Endodermal cell (in vitro differentiated cells): Measurements from ENCODE around the gene ARRDC5. TPM values are rescaled to one million over a fixed set of nuclear protein-coding genes. Genes with fewer than 3 reads are reported as not detected.

Experiments
- DNase-seq: peaks from one replicate; pipeline ENCODE4 v3.0.0-alpha.2; 2017
- H3K27ac ChIP-seq: 2 replicates; pipeline ENCODE4 v1.5.1; 2013; ENCODE audit warnings: mild to moderate bottlenecking, low read depth, low read length, moderate library complexity
- H3K27me3 ChIP-seq: 2 replicates; pipeline ENCODE4 v1.6.1; 2013; ENCODE audit warnings: mild to moderate bottlenecking, low read length, moderate library complexity; ENCODE audit not compliant: insufficient read depth, control insufficient read depth, poor library complexity, severe bottlenecking
- H3K36me3 ChIP-seq: 2 replicates; pipeline ENCODE4 v1.7.0; 2013; ENCODE audit warnings: mild to moderate bottlenecking, low read length, moderate library complexity; ENCODE audit not compliant: control insufficient read depth, insufficient read depth
- H3K4me1 ChIP-seq: one replicate; pipeline ENCODE4 v1.7.0; 2013; ENCODE audit warnings: low read length; ENCODE audit not compliant: control insufficient read depth, insufficient read depth
- H3K4me3 ChIP-seq: 2 replicates; pipeline ENCODE4 v1.5.1; 2013; ENCODE audit warnings: mild to moderate bottlenecking, low read length, moderate library complexity
- H3K9ac ChIP-seq: 2 replicates; pipeline ENCODE4 v1.6.1; 2013; ENCODE audit warnings: mild to moderate bottlenecking, low read length, moderate library complexity; ENCODE audit not compliant: poor library complexity, severe bottlenecking; ENCODE audit errors: extremely low read depth
- H3K9me3 ChIP-seq: 2 replicates; pipeline ENCODE4 v1.6.1; 2013; ENCODE audit warnings: mild to moderate bottlenecking, low read length, moderate library complexity; ENCODE audit not compliant: control insufficient read depth
- H3K27ac Mint-ChIP-seq: 2 replicates; pipeline ENCODE4 v1.8.0; 2020; ENCODE audit warnings: mixed read lengths
- H3K27me3 Mint-ChIP-seq: 2 replicates; pipeline ENCODE4 v1.8.0; 2021; ENCODE audit warnings: mild to moderate bottlenecking, mixed read lengths; ENCODE audit not compliant: insufficient read depth
- H3K36me3 Mint-ChIP-seq: 2 replicates; pipeline ENCODE4 v1.8.0; 2020; ENCODE audit warnings: low read depth, mixed read lengths
- H3K4me1 Mint-ChIP-seq: 2 replicates; pipeline ENCODE4 v1.8.0; 2020; ENCODE audit warnings: mixed read lengths
- H3K4me3 Mint-ChIP-seq: 2 replicates; pipeline ENCODE4 v1.8.0; 2020; ENCODE audit warnings: mild to moderate bottlenecking, moderate library complexity, mixed read lengths
- H3K9me3 Mint-ChIP-seq: 2 replicates; pipeline ENCODE4 v1.8.0; 2020; ENCODE audit warnings: mild to moderate bottlenecking, mixed read lengths
- CTCF ChIP-seq: fragments of 200-600 bp; sonication (generic); conservative IDR thresholded peaks from 2 replicates; pipeline ENCODE4 v1.5.0; 2021; ENCODE audit warnings: antibody characterized with exemption, mild to moderate bottlenecking
- WGBS, 2 experiments: methylation state at CpG; one replicate each; pipeline versions ENCODE4 v1.1.5 to v1.1.7; 2013; ENCODE audit warnings: missing lambda C conversion rate in 2 of 2, mixed read lengths in 1 of 2; ENCODE audit not compliant: insufficient coverage in 1 of 2, insufficient read length in 1 of 2; 5-methylcytosine and 5-hydroxymethylcytosine counted together
- total RNA-seq, 2 donors: library from RNA; stranded (reverse); fragmentation: NEBNext Ultra II Directional in 1 of 2; extraction: Animal tissue kit (Norgen Biotek cat#: 25700) in 1 of 2; gene quantifications; 2 replicates in 1 of 2; 3 replicates in 1 of 2; pipeline ENCODE4 v1.2.1, GENCODE V29; 2021

Gene ARRDC5
- total RNA-seq, 2 donors from 2014 or later, result not detected

DNA sequence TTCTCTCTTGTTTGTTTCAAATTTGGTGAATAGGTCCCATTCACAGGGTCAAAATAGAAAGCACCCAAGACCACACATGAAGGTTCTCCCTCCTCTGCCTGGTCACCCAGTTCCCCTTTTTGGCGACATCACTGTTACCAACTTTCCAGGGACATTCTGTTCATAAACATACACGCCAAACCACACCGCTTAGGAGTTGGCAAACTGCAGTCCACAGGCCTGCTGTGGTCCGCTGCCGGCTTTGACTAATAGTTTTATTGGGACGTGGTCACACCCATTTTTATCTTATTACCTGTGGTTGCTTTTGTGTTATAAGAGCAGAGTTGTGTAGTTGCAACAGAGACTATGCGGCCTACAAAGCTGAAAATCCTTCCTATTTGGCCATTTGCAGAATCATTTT is 30.8 kb upstream of the ARRDC5 start:
- H3K4me3 ChIP-seq, result no peak overlapping the region
- H3K36me3 ChIP-seq, result peaks cover 47% of the 10 kb centered on the region
- Mint-ChIP-seq H3K9me3 (no peaks in the 10 kb centered on the region), H3K4me3 (no peak overlapping the region), H3K4me1 (no peaks in the 10 kb centered on the region), H3K36me3 (peaks cover 57% of the 10 kb centered on the region), H3K27ac (no peak overlapping the region), H3K27me3 (no peaks in the 10 kb centered on the region)
- DNase-seq, result no peak
- H3K27ac ChIP-seq, result no peak overlapping the region
- no peaks in the 10 kb centered on the region for H3K4me1 ChIP-seq
- TF ChIP-seq CTCF, result no peak
- H3K27me3 ChIP-seq, result no peaks in the 10 kb centered on the region
- no peak overlapping the region for H3K9ac ChIP-seq
- 80 to 100% methylated on average over 1 to 6 of the region's 7 CpGs for WGBS, 2 experiments
- H3K9me3 ChIP-seq, result no peaks in the 10 kb centered on the region

GRCh38 chr19:4932711-4933110 is 30.0 kb upstream of the ARRDC5 start:
- no peak overlapping the region for H3K9ac ChIP-seq
- WGBS, 2 experiments, result 94 to 100% methylated on average over 3 to 32 of the region's 32 CpGs
- peaks cover 52% of the 10 kb centered on the region for H3K36me3 Mint-ChIP-seq
- H3K4me3 Mint-ChIP-seq, result no peak overlapping the region
- DNase-seq, result no peak
- H3K27me3 ChIP-seq, result no peaks in the 10 kb centered on the region
- H3K4me3 ChIP-seq, result no peak overlapping the region
- no peaks in the 10 kb centered on the region for H3K27me3 Mint-ChIP-seq
- H3K4me1 Mint-ChIP-seq, result no peaks in the 10 kb centered on the region
- no peaks in the 10 kb centered on the region for H3K9me3 Mint-ChIP-seq
- H3K4me1 ChIP-seq, result no peaks in the 10 kb centered on the region
- no peak overlapping the region for H3K27ac ChIP-seq
- H3K36me3 ChIP-seq, result peaks cover 39% of the 10 kb centered on the region
- no peak for TF ChIP-seq CTCF
- H3K27ac Mint-ChIP-seq, result no peak overlapping the region
- no peaks in the 10 kb centered on the region for H3K9me3 ChIP-seq

DNA sequence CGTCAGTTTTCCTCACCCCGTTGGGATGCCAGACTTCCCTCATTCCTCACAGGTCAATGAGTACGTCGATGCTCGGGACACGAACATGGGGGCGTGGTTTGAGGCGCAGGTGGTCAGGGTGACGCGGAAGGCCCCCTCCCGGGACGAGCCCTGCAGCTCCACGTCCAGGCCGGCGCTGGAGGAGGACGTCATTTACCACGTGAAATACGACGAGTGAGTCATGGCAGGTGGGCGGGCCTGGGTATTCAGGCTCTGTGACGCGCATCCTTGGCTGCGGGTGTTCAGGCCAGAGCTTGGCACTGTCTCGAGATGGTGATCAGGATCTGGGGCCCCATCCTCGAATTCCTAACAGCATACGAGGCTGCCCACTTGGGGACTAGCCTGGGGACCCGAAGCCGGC is 28.0 kb upstream of the ARRDC5 start:
- Histone ChIP-seq H3K27me3 (no peaks in the 10 kb centered on the region), H3K27ac (no peak overlapping the region), H3K9ac (no peak overlapping the region), H3K4me1 (no peaks in the 10 kb centered on the region), H3K36me3 (peaks cover 31% of the 10 kb centered on the region), H3K9me3 (no peaks in the 10 kb centered on the region), H3K4me3 (no peak overlapping the region)
- TF ChIP-seq CTCF, result no peak
- Mint-ChIP-seq H3K27me3 (no peaks in the 10 kb centered on the region), H3K4me3 (no peak overlapping the region), H3K9me3 (no peaks in the 10 kb centered on the region), H3K4me1 (no peaks in the 10 kb centered on the region), H3K36me3 (peaks cover 43% of the 10 kb centered on the region), H3K27ac (no peak overlapping the region)
- 94% methylated on average over 28 of the region's 28 CpGs for WGBS, 2 experiments
- no peak for DNase-seq
